MM.1S (cell line): Measurements from ENCODE around the gene SYTL4.
"Not testable (repeated sequence)": the region's sequence is repeated elsewhere in the genome, so short reads cannot be mapped to it uniquely, and the experiment has no call there.

Experiments used
- DNase-seq: peaks from one replicate; pipeline ENCODE4 v3.0.0-alpha.2; 2015
- H2AFZ ChIP-seq: fragments of 300-600 bp; sonication (generic); 2 replicates; pipeline ENCODE4 v1.6.0; 2016; ENCODE audit warnings: antibody characterized with exemption, low read length
- H3F3A ChIP-seq: fragments of 300-600 bp; sonication (generic); 2 replicates; pipeline ENCODE4 v1.6.1; 2016; ENCODE audit warnings: mild to moderate bottlenecking, antibody characterized with exemption, low read length, moderate library complexity, mixed read lengths; ENCODE audit not compliant: insufficient read depth
- H3K27ac ChIP-seq: fragments of 300-600 bp; sonication (generic); 2 replicates; pipeline ENCODE4 v1.5.1; 2016; ENCODE audit warnings: mild to moderate bottlenecking, low read length
- H3K27me3 ChIP-seq: fragments of 300-600 bp; sonication (generic); replicated peaks from 2 replicates; pipeline ENCODE4 v1.6.0; 2016; ENCODE audit warnings: low read length; ENCODE audit not compliant: insufficient read depth
- H3K36me3 ChIP-seq: fragments of 300-600 bp; sonication (generic); replicated peaks from 2 replicates; pipeline ENCODE4 v1.6.1; 2016; ENCODE audit warnings: mild to moderate bottlenecking, low read length, mixed read lengths; ENCODE audit not compliant: insufficient read depth
- H3K4me1 ChIP-seq: fragments of 300-600 bp; sonication (generic); 2 replicates; pipeline ENCODE4 v1.6.1; 2016; ENCODE audit warnings: low read length, mixed read lengths
- H3K4me2 ChIP-seq: fragments of 300-600 bp; sonication (generic); 2 replicates; pipeline ENCODE4 v1.6.0; 2016; ENCODE audit warnings: low read depth, low read length
- H3K4me3 ChIP-seq: fragments of 300-600 bp; sonication (generic); 2 replicates; pipeline ENCODE4 v1.5.1; 2016; ENCODE audit warnings: low read length, mixed read lengths
- H3K79me2 ChIP-seq: fragments of 300-600 bp; sonication (generic); 2 replicates; pipeline ENCODE4 v1.6.1; 2016; ENCODE audit warnings: mixed run types, low read length, mixed read lengths
- H3K9ac ChIP-seq: fragments of 300-600 bp; sonication (generic); 2 replicates; pipeline ENCODE4 v1.6.1; 2016; ENCODE audit warnings: low read length, mixed read lengths
- H3K9me2 ChIP-seq: fragments of 300-600 bp; sonication (generic); replicated peaks from 2 replicates; pipeline ENCODE4 v1.6.1; 2016; ENCODE audit warnings: mild to moderate bottlenecking, low read length, mixed read lengths; ENCODE audit not compliant: insufficient read depth
- H3K9me3 ChIP-seq: fragments of 300-600 bp; sonication (generic); replicated peaks from 2 replicates; pipeline ENCODE4 v1.6.1; 2016; ENCODE audit warnings: mild to moderate bottlenecking, low read length, mixed read lengths; ENCODE audit not compliant: insufficient read depth
- H4K20me1 ChIP-seq: fragments of 300-600 bp; sonication (generic); 2 replicates; pipeline ENCODE4 v1.6.1; 2016; ENCODE audit warnings: mild to moderate bottlenecking, low read length, moderate library complexity, mixed read lengths; ENCODE audit not compliant: insufficient read depth
- EZH2 ChIP-seq: fragments of 300-600 bp; sonication (generic); optimal IDR thresholded peaks from 2 replicates; pipeline ENCODE3; 2017; ENCODE audit warnings: low read depth, mild to moderate bottlenecking, antibody characterized with exemption, low read length, mixed read lengths
- EZH2phosphoT487 ChIP-seq: fragments of 300-600 bp; sonication (generic); IDR thresholded peaks from 2 replicates; pipeline ENCODE4 v1.6.1; 2018; ENCODE audit warnings: antibody characterized with exemption, low read length
- TF ChIP-seq, protein P1 (sequence below): fragments of 300-600 bp; sonication (generic); IDR thresholded peaks from 2 replicates; pipeline ENCODE4 v1.5.1; 2016; ENCODE audit warnings: antibody characterized with exemption, low read length, mixed read lengths

SYTL4 gene

DNA sequence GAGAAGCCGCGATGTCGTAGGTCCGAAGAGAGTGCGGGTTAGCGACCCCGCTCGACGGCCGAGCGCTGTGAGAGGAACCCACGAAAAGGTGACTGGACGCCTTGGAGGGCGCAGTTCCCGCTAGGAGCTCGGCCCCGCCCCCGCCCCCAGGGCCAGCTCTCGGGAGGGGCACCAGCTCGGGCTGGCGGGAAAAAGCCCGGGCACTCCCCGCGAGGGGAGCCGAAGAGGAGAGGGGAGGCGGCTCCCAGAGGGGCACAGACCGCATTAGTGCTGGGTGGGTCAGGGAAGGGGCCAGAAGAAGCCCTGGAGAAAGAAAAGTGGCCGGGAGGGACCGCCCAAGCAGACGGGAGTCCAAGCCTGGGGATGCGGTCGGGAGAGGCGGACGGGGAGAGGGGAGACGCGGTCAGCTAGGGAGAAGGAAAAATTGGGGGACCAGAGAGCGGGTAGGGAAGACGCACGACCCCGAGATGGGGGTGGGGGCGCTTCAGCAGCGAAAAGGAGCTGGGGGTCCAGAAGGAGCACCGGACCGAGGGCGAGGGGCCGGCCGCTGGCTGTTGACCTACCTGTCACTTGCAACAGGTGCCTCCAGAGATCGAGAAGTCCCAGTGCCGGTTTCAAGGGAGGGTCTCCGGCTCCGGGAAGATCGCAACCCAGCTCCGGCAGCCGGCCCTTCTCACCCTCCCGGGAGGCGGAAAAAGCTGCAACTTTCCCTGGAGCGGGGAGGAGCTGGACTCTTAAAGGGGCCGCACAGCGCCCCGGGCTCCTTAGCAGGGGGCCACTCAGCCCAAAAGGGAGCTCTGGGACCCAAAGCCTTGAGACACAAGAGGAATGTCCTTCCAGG lies at the start of gene SYTL4:
Gene SYTL4 (minus strand): TSS at position 681 of the 841 bp plus-strand sequence. CDS start 30,084 bp downstream, outside the sequence.
- Histone ChIP-seq H3K4me1 (no peaks in the 10 kb centered on the region), H3K9me3 (no peaks in the 10 kb centered on the region), H2AFZ (no peak within 1 kb of the TSS), H3K9me2 (no peaks in the 10 kb centered on the region), H3K79me2 (no peaks in the 10 kb centered on the region), H3F3A (no peaks in the 10 kb centered on the region), H4K20me1 (no peaks in the 10 kb centered on the region), H3K36me3 (no peaks in the 10 kb centered on the region), H3K27ac (no peak within 1 kb of the TSS), H3K4me2 (no peak within 1 kb of the TSS), H3K4me3 (no peak within 1 kb of the TSS), H3K27me3 (no peaks in the 10 kb centered on the region), H3K9ac (no peak within 1 kb of the TSS)
- no peak for DNase-seq
- TF ChIP-seq EZH2phosphoT487: no peak

DNA sequence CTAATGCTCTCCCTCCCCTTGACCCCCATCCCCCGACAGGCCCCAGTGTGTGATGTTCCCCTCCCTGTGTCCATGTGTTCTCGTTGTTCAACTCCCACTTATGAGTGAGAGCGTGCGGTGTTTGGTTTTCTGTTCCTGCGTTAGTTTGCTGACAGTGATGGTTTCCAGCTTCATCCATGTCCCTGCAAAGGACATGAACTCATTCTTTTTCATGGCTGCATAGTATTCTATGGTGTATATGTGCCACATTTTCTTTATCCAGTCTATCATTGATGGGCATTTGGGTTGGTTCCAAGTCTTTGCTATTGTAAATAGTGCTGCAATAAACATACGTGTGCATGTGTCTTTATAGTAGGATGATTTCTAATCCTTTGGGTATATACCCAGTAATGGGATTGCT lies 37.5 kb upstream of the SYTL4 start:
- not testable (repeated sequence) for H3K27ac ChIP-seq, H3K79me2 ChIP-seq, H3K4me2 ChIP-seq, DNase-seq, H3K9ac ChIP-seq, H3F3A ChIP-seq, H3K9me2 ChIP-seq, H3K4me1 ChIP-seq, H4K20me1 ChIP-seq, H3K4me3 ChIP-seq, H3K27me3 ChIP-seq, H3K9me3 ChIP-seq, H3K36me3 ChIP-seq, H2AFZ ChIP-seq

DNA sequence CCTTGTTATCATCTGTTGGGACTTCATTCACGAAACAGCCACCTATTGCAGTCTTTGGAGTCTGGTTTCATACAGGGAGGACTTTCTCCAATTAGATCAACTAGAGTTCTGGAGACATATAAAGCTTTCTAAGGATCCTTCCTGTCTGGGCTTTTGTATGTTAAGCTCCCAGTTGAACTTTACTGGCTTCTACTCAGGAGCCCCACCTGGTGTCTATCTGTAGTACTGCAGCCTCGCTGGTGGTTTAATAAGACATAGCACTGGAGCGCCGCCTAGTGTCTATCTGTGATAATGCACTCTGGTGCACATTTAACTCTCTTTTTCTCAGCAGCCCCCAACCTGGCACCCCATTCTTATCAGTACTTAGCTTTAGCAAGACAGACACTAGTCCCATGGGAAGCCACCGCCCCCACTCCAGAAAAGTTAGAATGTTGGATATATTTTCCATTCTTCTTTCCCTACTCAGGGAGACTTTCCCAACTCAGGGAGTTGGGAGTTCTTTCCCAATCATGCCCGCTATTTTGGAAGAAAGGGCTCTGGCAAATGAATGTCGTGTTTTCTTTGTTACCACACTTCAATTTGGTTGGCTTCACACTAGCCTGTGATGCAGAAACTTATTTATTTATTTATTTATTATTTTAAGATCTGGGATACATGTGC lies 36.9 kb upstream of the SYTL4 start:
- Histone ChIP-seq H3K9me2 (no peaks in the 10 kb centered on the region), H3K9ac (no peak overlapping the region), H3K27ac (no peak overlapping the region), H3K27me3 (no peaks in the 10 kb centered on the region), H3K36me3 (no peaks in the 10 kb centered on the region), H3K79me2 (no peaks in the 10 kb centered on the region), H3K9me3 (no peaks in the 10 kb centered on the region), H3K4me1 (no peaks in the 10 kb centered on the region), H3K4me3 (no peak overlapping the region), H4K20me1 (no peaks in the 10 kb centered on the region), H2AFZ (no peak overlapping the region), H3K4me2 (no peak overlapping the region), H3F3A (no peaks in the 10 kb centered on the region)
- no peak for TF ChIP-seq EZH2
- TF ChIP-seq, protein P1, sequence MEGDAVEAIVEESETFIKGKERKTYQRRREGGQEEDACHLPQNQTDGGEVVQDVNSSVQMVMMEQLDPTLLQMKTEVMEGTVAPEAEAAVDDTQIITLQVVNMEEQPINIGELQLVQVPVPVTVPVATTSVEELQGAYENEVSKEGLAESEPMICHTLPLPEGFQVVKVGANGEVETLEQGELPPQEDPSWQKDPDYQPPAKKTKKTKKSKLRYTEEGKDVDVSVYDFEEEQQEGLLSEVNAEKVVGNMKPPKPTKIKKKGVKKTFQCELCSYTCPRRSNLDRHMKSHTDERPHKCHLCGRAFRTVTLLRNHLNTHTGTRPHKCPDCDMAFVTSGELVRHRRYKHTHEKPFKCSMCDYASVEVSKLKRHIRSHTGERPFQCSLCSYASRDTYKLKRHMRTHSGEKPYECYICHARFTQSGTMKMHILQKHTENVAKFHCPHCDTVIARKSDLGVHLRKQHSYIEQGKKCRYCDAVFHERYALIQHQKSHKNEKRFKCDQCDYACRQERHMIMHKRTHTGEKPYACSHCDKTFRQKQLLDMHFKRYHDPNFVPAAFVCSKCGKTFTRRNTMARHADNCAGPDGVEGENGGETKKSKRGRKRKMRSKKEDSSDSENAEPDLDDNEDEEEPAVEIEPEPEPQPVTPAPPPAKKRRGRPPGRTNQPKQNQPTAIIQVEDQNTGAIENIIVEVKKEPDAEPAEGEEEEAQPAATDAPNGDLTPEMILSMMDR: peak; percentile 99
- DNase-seq: peak; percentile 81

DNA sequence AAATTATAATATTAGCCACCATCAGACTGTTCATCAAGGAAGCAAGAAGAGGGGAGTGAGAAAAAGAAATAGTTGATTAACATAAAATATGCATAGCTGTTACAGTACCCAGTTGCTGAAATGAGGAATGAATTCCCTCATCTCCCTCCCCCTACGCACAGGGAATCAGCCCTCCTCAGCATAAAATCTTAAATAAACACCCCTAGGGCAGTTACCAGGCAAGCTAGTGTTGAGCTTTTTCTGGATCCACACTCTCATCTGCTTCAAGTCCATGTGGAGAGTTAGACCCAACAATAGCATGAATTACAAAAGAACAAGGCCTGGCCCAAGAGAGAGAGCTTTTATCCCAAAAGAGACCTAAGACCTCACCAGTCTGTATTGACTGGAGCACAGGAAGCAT lies 19.0 kb upstream of the SYTL4 start:
- H4K20me1 ChIP-seq: no peaks in the 10 kb centered on the region

More for the DNA sequence above, 19.0 kb upstream of the SYTL4 start:
- no peaks in the 10 kb centered on the region for H3K4me1 ChIP-seq
- H3K79me2 ChIP-seq: no peaks in the 10 kb centered on the region
- H3K27me3 ChIP-seq: no peaks in the 10 kb centered on the region
- no peaks in the 10 kb centered on the region for H3F3A ChIP-seq
- no peak for DNase-seq
- TF ChIP-seq, protein P1: no peak
- TF ChIP-seq EZH2: no peak
- TF ChIP-seq EZH2phosphoT487: no peak
- no peaks in the 10 kb centered on the region for H3K36me3 ChIP-seq
- H3K9me2 ChIP-seq: no peaks in the 10 kb centered on the region
- H3K9ac ChIP-seq: no peak overlapping the region
- H3K9me3 ChIP-seq: no peaks in the 10 kb centered on the region
- no peak overlapping the region for H3K4me2 ChIP-seq
- H3K4me3 ChIP-seq: no peak overlapping the region
- no peak overlapping the region for H3K27ac ChIP-seq
- H2AFZ ChIP-seq: no peak overlapping the region
